HFF-Myc (cell line): ENCODE measurements around the gene TMEM179B.
A peak's percentile ranks its signal among the peaks of the same experiment; 100 is the strongest.

ENCODE experiments used
- DNase-seq: peaks from one replicate; pipeline ENCODE4 v3.0.0-alpha.2; 2011; ENCODE audit warnings: low read depth; ENCODE audit errors: extremely low read depth
- H3K4me3 ChIP-seq: replicated peaks from 2 replicates; pipeline ENCODE4 v1.5.1; 2011; ENCODE audit warnings: low read depth, mild to moderate bottlenecking, control low read depth, low read length
- TF ChIP-seq, protein P1 (sequence below): IDR thresholded peaks from 2 replicates; pipeline ENCODE4 v1.5.1; 2012; ENCODE audit warnings: mild to moderate bottlenecking, low read depth, low read length, control low read depth; ENCODE audit errors: missing control alignments

TMEM179B gene

DNA sequence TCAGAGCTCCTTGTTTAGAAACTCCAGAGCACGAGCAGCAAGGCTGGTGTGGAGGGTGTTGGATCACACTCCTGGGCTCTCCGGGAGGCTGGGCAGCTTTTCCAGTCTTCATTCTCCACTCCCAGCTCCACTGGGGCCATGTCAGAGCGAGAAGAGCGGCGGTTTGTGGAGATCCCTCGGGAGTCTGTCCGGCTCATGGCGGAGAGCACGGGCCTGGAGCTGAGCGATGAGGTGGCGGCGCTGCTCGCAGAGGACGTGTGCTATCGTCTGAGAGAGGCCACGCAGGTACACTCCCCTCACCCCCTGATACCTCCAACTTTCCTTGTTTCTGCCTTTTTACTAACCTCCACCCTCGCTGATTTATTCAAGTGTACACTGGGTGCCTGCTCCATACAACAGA, 11.6 kb upstream of the TMEM179B start:
- TF ChIP-seq, protein P1, sequence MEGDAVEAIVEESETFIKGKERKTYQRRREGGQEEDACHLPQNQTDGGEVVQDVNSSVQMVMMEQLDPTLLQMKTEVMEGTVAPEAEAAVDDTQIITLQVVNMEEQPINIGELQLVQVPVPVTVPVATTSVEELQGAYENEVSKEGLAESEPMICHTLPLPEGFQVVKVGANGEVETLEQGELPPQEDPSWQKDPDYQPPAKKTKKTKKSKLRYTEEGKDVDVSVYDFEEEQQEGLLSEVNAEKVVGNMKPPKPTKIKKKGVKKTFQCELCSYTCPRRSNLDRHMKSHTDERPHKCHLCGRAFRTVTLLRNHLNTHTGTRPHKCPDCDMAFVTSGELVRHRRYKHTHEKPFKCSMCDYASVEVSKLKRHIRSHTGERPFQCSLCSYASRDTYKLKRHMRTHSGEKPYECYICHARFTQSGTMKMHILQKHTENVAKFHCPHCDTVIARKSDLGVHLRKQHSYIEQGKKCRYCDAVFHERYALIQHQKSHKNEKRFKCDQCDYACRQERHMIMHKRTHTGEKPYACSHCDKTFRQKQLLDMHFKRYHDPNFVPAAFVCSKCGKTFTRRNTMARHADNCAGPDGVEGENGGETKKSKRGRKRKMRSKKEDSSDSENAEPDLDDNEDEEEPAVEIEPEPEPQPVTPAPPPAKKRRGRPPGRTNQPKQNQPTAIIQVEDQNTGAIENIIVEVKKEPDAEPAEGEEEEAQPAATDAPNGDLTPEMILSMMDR, result no peak
- DNase-seq, result no peak
- H3K4me3 ChIP-seq, result no peak overlapping the region

DNA sequence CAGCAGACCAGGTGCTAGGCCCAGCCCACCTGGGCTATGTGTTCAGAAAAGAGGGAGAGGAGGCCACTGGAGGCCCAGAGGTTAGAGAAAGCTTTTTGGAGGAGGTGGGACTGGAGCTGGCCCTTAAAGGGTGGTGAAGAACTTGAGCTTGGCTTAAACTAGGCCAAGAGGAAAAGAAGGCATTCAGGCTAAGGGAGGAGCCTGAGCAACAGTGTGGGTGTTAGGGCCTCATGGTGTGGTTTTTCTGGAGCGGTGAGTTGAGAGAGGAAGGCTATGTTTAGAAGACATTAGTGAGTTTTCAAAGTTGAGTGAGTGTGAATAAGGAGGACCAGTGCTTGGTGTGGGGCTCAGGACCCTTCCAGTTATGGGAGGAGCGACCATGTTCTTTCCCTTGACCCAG, 9.8 kb upstream of the TMEM179B start:
- H3K4me3 ChIP-seq, result no peak overlapping the region
- TF ChIP-seq, protein P1, result no peak
- no peak for DNase-seq

DNA sequence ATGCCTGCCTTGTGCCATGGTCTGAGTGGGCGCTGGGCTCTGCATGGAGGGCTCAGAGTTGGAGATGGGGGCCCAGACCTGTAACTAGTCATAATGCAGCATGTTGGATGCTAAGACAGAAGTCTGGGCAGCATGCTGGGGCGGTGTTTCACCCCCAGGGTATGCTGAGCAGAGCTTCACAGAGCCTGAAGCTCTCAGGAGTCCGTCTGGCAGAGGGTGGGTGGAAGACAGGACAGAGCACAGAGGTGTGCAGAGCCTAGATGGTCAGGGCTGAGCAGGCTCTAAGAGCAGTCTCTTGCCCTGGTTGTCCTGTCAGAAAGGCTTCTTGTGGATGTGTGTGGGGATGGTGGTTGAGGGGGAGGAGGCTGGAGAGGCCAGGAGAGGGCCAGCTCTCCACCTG, 8.8 kb upstream of the TMEM179B start:
- DNase-seq, result no peak
- TF ChIP-seq, protein P1, result no peak
- no peak overlapping the region for H3K4me3 ChIP-seq

DNA sequence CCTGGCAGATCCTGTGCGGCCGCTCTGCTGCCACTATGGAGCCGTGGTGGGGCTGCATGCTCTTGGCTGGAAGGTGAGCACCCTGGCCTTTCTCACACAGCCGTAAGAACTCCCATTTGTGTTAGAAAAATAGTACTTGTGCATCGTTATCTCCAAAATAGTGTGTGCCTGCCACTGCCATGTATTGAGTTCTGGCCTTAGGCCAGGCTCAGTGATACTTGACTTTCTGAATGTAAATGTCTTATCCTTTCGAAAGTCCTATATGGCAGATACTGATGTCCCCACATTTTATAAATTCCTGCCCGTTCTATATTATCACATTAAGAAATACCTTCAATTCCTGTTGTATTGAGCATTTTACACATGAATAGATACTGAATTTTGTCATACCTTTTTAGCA, 4.4 kb upstream of the TMEM179B start:
- DNase-seq, result no peak

DNA sequence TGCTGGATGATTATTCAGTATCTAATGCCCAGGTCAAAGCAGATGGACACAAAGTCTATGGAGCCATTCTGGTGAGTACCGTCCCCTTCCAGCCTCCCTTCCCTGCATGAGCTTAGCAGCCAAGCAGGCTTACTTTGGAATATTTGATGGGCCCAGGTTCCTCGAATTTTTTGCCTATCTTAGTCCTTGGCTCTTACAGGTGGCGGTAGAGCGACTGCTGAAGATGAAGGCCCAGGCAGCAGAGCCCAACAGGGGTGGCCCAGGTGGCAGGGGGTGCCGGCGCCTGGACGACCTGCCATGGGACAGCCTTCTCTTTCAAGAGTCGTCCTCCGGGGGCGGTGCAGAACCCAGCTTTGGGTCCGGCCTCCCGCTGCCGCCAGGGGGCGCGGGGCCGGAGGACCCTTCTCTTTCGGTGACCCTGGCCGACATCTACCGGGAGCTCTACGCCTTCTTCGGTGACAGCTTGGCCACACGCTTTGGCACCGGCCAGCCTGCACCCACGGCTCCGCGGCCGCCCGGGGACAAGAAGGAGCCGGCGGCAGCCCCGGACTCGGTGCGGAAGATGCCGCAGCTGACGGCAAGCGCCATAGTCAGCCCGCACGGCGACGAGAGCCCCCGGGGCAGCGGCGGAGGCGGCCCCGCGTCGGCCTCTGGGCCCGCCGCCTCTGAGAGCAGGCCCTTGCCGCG, 741 bp upstream of the TMEM179B start:
- DNase-seq, result no peak
- TF ChIP-seq, protein P1, result peak; percentile 98
- H3K4me3 ChIP-seq, result peak overlapping the region; percentile 84

More for the DNA sequence above, 4.4 kb upstream of the TMEM179B start:
- TF ChIP-seq, protein P1, result no peak
- no peak overlapping the region for H3K4me3 ChIP-seq

DNA sequence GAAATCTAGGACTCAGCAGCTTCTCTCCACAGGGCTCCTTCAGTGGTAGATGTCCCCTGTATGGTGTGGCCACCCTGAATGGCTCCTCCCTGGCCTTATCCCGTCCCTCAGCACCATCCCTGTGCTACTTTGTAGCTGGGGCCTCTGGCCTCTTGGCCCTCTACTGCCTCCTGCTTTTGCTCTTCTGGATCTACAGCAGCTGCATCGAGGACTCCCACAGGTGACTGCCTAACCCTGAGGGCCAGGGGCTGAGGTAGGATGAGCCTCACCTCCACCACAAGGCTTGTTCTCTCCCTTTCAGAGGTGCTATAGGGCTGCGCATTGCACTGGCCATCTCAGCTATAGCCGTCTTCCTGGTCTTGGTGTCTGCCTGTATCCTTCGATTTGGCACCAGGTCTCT, 1.8 kb downstream of the TMEM179B start:
- no peak overlapping the region for H3K4me3 ChIP-seq
- no peak for DNase-seq
- TF ChIP-seq, protein P1, result no peak

DNA sequence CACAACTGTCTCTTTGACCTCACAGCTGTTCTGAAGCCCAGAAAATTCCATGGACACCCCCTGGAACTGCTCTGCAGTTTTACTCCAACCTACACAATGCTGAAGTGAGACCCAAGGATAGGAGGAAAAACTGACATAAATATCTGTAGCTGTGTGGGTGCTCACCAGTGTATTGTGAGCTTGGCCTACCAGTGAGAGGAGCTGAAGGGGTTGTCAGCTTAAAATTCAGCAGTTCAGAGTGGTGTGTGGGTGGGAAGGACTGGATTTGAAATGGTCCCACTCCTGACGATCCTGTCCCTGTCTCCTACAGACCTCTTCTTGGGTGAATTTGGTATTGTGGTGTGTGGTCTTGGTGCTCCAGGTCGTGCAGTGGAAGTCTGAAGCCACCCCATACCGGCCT, 2.4 kb downstream of the TMEM179B start:
- TF ChIP-seq, protein P1, result no peak
- H3K4me3 ChIP-seq, result no peak overlapping the region
- DNase-seq, result no peak
